HepG2 (cell line): ENCODE results near the gene HMMR. TPM values are rescaled to one million over a fixed set of nuclear protein-coding genes. Genes with fewer than 3 reads are reported as not detected.

Experiments used
- AKNA ChIP-seq: sonication (generic); formaldehyde crosslinking; IDR thresholded peaks from 2 replicates; pipeline ENCODE4 v1.4.0; 2020; ENCODE audit warnings: missing genetic modification reagents, borderline replicate concordance
- BORCS8-MEF2B ChIP-seq: sonication (generic); formaldehyde crosslinking; IDR thresholded peaks from 2 replicates; pipeline ENCODE4 v1.8.0; 2022; ENCODE audit warnings: mild to moderate bottlenecking, missing genetic modification reagents
- CENPT ChIP-seq: sonication (generic); formaldehyde crosslinking; IDR thresholded peaks from 2 replicates; pipeline ENCODE4 v1.8.0; 2022; ENCODE audit warnings: low read depth, mild to moderate bottlenecking, moderate library complexity, missing genetic modification reagents
- CERS6 ChIP-seq: sonication (generic); formaldehyde crosslinking; IDR thresholded peaks from 2 replicates; pipeline ENCODE4 v1.5.0; 2020; ENCODE audit warnings: missing genetic modification reagents
- MEF2D ChIP-seq: sonication (generic); formaldehyde crosslinking; IDR thresholded peaks from 2 replicates; pipeline ENCODE4 v1.5.1; 2020; ENCODE audit warnings: mild to moderate bottlenecking, missing genetic modification reagents
- PCBP2 ChIP-seq: fragments of 200-400 bp; formaldehyde crosslinking; optimal IDR thresholded peaks from 2 replicates; pipeline ENCODE3; 2018; ENCODE audit warnings: low read length, low read depth; ENCODE audit not compliant: poor library complexity, severe bottlenecking
- POGK ChIP-seq: sonication (generic); formaldehyde crosslinking; conservative IDR thresholded peaks from 2 replicates; pipeline ENCODE4 v1.8.0; 2022; ENCODE audit warnings: mild to moderate bottlenecking, moderate library complexity, missing genetic modification reagents
- REST ChIP-seq, 2 experiments: IDR thresholded peaks; 2 replicates each; pipeline ENCODE4 v1.6.1; 2011 to 2012; ENCODE audit warnings: low read length in 2 of 2, borderline replicate concordance in 1 of 2, low read depth in 1 of 2, mild to moderate bottlenecking in 1 of 2, moderate library complexity in 1 of 2
- RFXANK ChIP-seq: IDR thresholded peaks from 2 replicates; pipeline ENCODE4 v1.6.1; 2016
- TAF15 ChIP-seq: fragments of 200-400 bp; formaldehyde crosslinking; IDR thresholded peaks from one replicate; pipeline ENCODE4 v1.6.1; 2018; ENCODE audit warnings: mild to moderate bottlenecking, low read depth, low read length; ENCODE audit not compliant: poor library complexity, severe bottlenecking
- ZNF335 ChIP-seq: sonication (generic); formaldehyde crosslinking; IDR thresholded peaks from 2 replicates; pipeline ENCODE4 v1.4.0; 2020; ENCODE audit warnings: missing genetic modification reagents
- ZNF430 ChIP-seq: sonication (generic); formaldehyde crosslinking; IDR thresholded peaks from 2 replicates; pipeline ENCODE4 v1.9.0; 2021; ENCODE audit warnings: mild to moderate bottlenecking, missing genetic modification reagents
- ZNF451 ChIP-seq: sonication (generic); formaldehyde crosslinking; IDR thresholded peaks from 2 replicates; pipeline ENCODE4 v1.5.0; 2020; ENCODE audit warnings: mild to moderate bottlenecking, missing genetic modification reagents
- ZNF510 ChIP-seq: sonication (generic); formaldehyde crosslinking; IDR thresholded peaks from 2 replicates; pipeline ENCODE4 v1.4.0; 2020; ENCODE audit warnings: low read depth, mild to moderate bottlenecking, missing genetic modification reagents
- ZNF766 ChIP-seq: sonication (generic); formaldehyde crosslinking; IDR thresholded peaks from 2 replicates; pipeline ENCODE4 v1.5.0; 2020; ENCODE audit warnings: missing genetic modification reagents, borderline replicate concordance
- ZNF773 ChIP-seq: sonication (generic); formaldehyde crosslinking; IDR thresholded peaks from 2 replicates; pipeline ENCODE4 v1.4.0; 2020; ENCODE audit warnings: missing genetic modification reagents, borderline replicate concordance
- polyA plus RNA-seq, 8 experiments: library from polyadenylated mRNA; depleted of rRNA in 3 of 8; stranded (reverse) in 7 of 8; unstranded in 1 of 8; fragments of >200 nt; fragmentation: Illumina TruSeq in 4 of 8; extraction: Trizol in 4 of 8; gene quantifications; 2 replicates each; pipeline versions ENCODE4 v1.2.1 to v1.2.3, GENCODE V29; 2011 to 2016; ENCODE audit warnings: low read depth in 4 of 8, missing spikeins in 1 of 8, mixed read lengths in 1 of 8; ENCODE audit not compliant: insufficient read depth in 1 of 8
- total RNA-seq, 5 experiments: library from RNA; depleted of rRNA; stranded (reverse); fragments of >200 nt; fragmentation: Illumina TruSeq; extraction: Trizol; gene quantifications; 2 replicates each; pipeline ENCODE4 v1.2.3, GENCODE V29; 2016; ENCODE audit warnings: low read depth in 1 of 5

HMMR gene
- total and polyA plus RNA-seq, 2 of the 13 experiments (the other 11 are each of a cell fraction or from before 2014, with no cell fraction given): 8.5 to 48.3 TPM

GRCh38 chr5:163505368-163506094 is 45.1 kb downstream of the HMMR start, which contains the start of gene MAT2B (continued):
- TF ChIP-seq AKNA (no peak), ZNF451 (CRISPR knock-in tag) (peak; percentile 61; the same call in 1 of the 2 replicates), MEF2D (CRISPR knock-in tag) (peak; percentile 64; the same call in 1 of the 2 replicates), TAF15 (no peak), CENPT (no peak), ZNF773 (CRISPR knock-in tag) (peak; percentile 21; the same call in 1 of the 2 replicates), POGK (CRISPR knock-in tag) (no peak), ZNF430 (CRISPR knock-in tag) (peak; percentile 64; the same call in 1 of the 2 replicates), ZNF510 (CRISPR knock-in tag) (no peak), ZNF335 (CRISPR knock-in tag) (peak; percentile 94), BORCS8-MEF2B (CRISPR knock-in tag) (peak; percentile 62; the same call in 1 of the 2 replicates), ZNF766 (no peak), PCBP2 (no peak), CERS6 (CRISPR knock-in tag) (no peak), REST (IDR thresholded peaks at IDR 0.05; ENCODE audit: borderline replicate concordance in 1 of 2, low read depth in 1 of 2, low read length in 2 of 2) (peak in 1 of 2 experiments; percentile 63; a peak in 1 of 4 replicates), RFXANK (CRISPR knock-in tag) (0 out of 2 replicates have a peak, but pooled peaks have one; percentile 42)
